Common myeloid progenitor, CD34-positive (primary cell): ENCODE results near the gene PPA1.

Experiments
- CTCF ChIA-PET: fragments of 350-600 bp; sonication (Branson Sonifier 250); formaldehyde crosslinking; loops from one replicate; lab custom pipeline; 2021; ENCODE audit warnings: antibody characterized with exemption; lab: Charles Lee
- POLR2A ChIA-PET: fragments of 350-600 bp; sonication (Branson Sonifier 250); formaldehyde crosslinking; loops from one replicate; lab custom pipeline; 2021; ENCODE audit warnings: antibody characterized with exemption; lab: Charles Lee
- DNase-seq, 3 donors: peaks; one replicate each; pipeline versions ENCODE4 v3.0.0 to v3.0.0-alpha.2; 2013
- H3K27ac ChIP-seq, 2 experiments: 1 replicate in 1 of 2; 2 replicates in 1 of 2; pipeline ENCODE4 v1.7.0; 2013; ENCODE audit warnings: inconsistent platforms in 2 of 2, low read length in 2 of 2, mild to moderate bottlenecking in 2 of 2, low read depth in 1 of 2, moderate library complexity in 1 of 2; ENCODE audit not compliant: severe bottlenecking in 2 of 2, insufficient read depth in 1 of 2, poor library complexity in 1 of 2
- H3K27me3 ChIP-seq, 5 experiments: replicated peaks in 2 of 5; 1 replicate in 3 of 5; 2 replicates in 2 of 5; pipeline versions ENCODE4 v1.6.1 to v1.7.0; 2013; ENCODE audit warnings: low read length in 4 of 5, mild to moderate bottlenecking in 2 of 5, moderate library complexity in 2 of 5, inconsistent platforms in 1 of 5; ENCODE audit not compliant: insufficient read depth in 5 of 5, control insufficient read depth in 4 of 5
- H3K36me3 ChIP-seq, 4 experiments: 1 replicate in 2 of 4; 2 replicates in 2 of 4; pipeline versions ENCODE4 v1.6.1 to v1.7.0; 2013; ENCODE audit warnings: low read length in 3 of 4, control low read depth in 1 of 4, mild to moderate bottlenecking in 1 of 4; ENCODE audit not compliant: control insufficient read depth in 4 of 4, insufficient read depth in 4 of 4
- H3K4me1 ChIP-seq, 4 experiments: 1 replicate in 3 of 4; 2 replicates in 1 of 4; pipeline versions ENCODE4 v1.6.1 to v1.7.1; 2013; ENCODE audit warnings: low read length in 3 of 4, mild to moderate bottlenecking in 3 of 4, control low read depth in 1 of 4, inconsistent platforms in 1 of 4, moderate library complexity in 1 of 4; ENCODE audit not compliant: control insufficient read depth in 4 of 4, insufficient read depth in 4 of 4; ENCODE audit errors: control extremely low read depth in 1 of 4
- H3K4me3 ChIP-seq, 7 experiments: 1 replicate in 4 of 7; 2 replicates in 3 of 7; pipeline versions ENCODE4 v1.5.1 to v1.7.0; 2013; ENCODE audit warnings: mild to moderate bottlenecking in 7 of 7, low read length in 6 of 7, moderate library complexity in 6 of 7, inconsistent platforms in 2 of 7, low read depth in 2 of 7, control low read depth in 1 of 7; ENCODE audit not compliant: insufficient read depth in 4 of 7, control insufficient read depth in 1 of 7; ENCODE audit errors: extremely low read depth in 1 of 7
- H3K9me3 ChIP-seq, 5 experiments: 1 replicate in 4 of 5; 2 replicates in 1 of 5; pipeline versions ENCODE4 v1.6.1 to v1.7.1; 2013; ENCODE audit warnings: low read length in 4 of 5, mild to moderate bottlenecking in 2 of 5, inconsistent platforms in 1 of 5, low read depth in 1 of 5, moderate library complexity in 1 of 5; ENCODE audit not compliant: control insufficient read depth in 4 of 5, insufficient read depth in 2 of 5; ENCODE audit errors: control extremely low read depth in 1 of 5
- WGBS: methylation state at CpG from one replicate; pipeline ENCODE4 v1.1.5; 2013; ENCODE audit not compliant: insufficient coverage; 5-methylcytosine and 5-hydroxymethylcytosine counted together

Gene PPA1

DNA sequence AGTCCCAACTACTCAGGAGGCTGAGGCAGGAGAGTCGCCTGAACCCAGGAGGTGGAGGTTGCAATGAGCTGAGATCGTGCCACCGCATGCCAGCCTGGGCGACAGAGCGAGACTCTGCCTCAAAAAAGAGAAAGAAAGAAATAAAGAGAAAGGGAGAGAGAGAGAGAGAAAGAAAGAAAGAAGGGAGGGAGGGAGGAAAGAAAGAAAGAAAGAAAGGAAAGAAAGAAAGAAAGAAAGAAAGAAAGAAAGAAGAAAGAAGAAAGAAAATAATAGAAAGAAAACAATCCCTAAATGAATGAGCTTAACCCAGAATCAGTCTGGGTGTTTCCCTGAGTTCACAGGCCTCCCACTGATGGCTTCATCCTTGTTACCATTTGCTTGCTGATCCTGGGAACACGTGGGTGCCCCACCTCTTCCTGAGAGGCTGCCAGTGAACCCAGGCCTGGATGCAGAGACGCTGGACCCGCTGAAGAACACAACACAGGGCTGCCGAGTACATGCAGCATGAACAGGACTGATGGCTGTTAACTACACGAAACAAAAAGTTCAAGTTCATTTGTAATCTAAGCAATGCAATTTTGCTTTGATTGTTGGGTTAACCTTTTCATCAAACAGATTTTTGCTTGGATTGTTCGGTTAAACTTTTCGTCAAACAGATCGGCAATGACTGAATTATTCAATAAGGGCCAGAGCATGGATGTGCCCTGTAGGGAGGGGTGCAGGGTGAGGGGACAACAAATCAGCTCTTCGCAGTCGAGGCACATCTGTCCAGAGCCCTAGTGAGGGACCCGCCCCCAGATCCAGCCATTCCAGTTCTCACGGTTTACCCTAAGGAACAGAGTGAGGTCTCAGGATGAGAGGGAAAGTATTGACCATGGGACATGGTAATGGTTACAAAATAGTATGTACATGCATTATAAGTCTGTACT, 39.0 kb upstream of the PPA1 start:
- no peak for DNase-seq
- H3K27me3 ChIP-seq: peaks cover 0 to 18% (median 0%) of the 10 kb centered on the region in 5 experiments
- H3K36me3 ChIP-seq: no peaks in the 10 kb centered on the region
- no peak overlapping the region for H3K4me3 ChIP-seq
- peaks cover 0 to 7% (median 3%) of the 10 kb centered on the region in 5 experiments for H3K9me3 ChIP-seq
- ChIA-PET POLR2A (interaction anchor here (0.6 to 0.7 kb wide), 2 partner anchors 10 to 40 kb away, joined by 3 to 5 read pairs; no protein-coding TSS in a partner anchor), CTCF (interaction anchor here (0.6 to 7.3 kb wide), 21 partner anchors 7 to 115 kb away, joined by 3 to 59 read pairs (median 4); partner anchors contain the start of gene NPFFR1)
- H3K27ac ChIP-seq: no peak overlapping the region
- peaks cover 0 to 2% (median 0%) of the 10 kb centered on the region in 4 experiments for H3K4me1 ChIP-seq
- WGBS: 82% methylated on average over 17 of the region's 17 CpGs

DNA sequence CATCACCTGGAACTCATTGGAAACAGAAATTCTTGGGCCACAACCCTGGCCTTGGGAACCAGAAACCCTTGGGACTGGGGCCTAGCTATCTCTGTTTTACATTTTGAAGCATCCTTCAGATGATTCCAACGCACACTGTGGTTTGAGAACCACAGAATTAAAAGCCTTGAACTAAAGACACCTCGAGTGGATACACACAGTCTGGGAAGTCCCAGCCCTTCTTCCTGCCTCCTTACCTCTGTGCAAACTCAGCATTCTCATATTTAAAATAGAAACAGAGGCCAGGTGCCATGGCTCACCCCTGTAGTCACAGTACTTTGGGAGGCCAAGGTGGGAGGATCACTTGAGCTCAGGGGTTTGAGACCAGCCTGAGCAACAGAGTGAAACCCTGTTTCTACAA, 37.7 kb upstream of the PPA1 start:
- 82% methylated on average over 2 of the region's 2 CpGs for WGBS
- H3K4me1 ChIP-seq: peaks cover 0 to 2% (median 0%) of the 10 kb centered on the region in 4 experiments
- DNase-seq: no peak

DNA sequence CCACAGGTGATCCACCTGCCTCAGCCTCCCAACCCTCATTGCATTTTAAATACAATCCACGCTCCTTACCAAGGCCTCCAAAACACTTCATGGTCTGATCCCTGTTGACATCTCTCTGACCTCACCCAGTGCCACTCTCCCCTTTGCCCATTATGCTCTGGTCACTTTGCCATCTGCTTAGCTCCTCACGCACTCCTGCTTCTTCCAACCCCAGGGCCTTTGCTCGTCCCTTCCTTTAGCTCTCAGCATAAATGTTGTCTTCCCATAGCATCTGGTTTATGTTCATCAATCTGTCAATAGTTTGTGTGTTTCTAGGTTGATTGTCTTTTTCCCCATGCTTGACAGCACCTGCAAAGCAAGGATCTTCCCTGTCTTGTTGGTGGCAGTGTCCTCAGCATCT, 36.5 kb upstream of the PPA1 start:
- no peak for DNase-seq
- H3K27ac ChIP-seq: no peak overlapping the region
- ChIA-PET POLR2A (no interaction called here), CTCF (interaction anchor here (0.8 to 7.3 kb wide), 9 partner anchors 11 to 95 kb away, joined by 3 to 59 read pairs (median 6); no protein-coding TSS in a partner anchor)
- H3K27me3 ChIP-seq: peaks cover 0 to 23% (median 1%) of the 10 kb centered on the region in 5 experiments
- no peak overlapping the region for H3K4me3 ChIP-seq
- H3K36me3 ChIP-seq: no peaks in the 10 kb centered on the region
- 100% methylated on average over 3 of the region's 3 CpGs for WGBS
- peaks cover 0 to 2% (median 0%) of the 10 kb centered on the region in 4 experiments for H3K4me1 ChIP-seq
- H3K9me3 ChIP-seq: no peaks in the 10 kb centered on the region

More for the DNA sequence above, 37.7 kb upstream of the PPA1 start:
- H3K27me3 ChIP-seq: peaks cover 0 to 24% (median 0%) of the 10 kb centered on the region in 5 experiments
- H3K9me3 ChIP-seq: peaks cover 0 to 7% (median 2%) of the 10 kb centered on the region in 5 experiments
- POLR2A ChIA-PET: no interaction called here
- no peaks in the 10 kb centered on the region for H3K36me3 ChIP-seq
- CTCF ChIA-PET: interaction anchor here (0.9 to 7.3 kb wide), 8 partner anchors 9 to 102 kb away, joined by 4 to 59 read pairs (median 8); no protein-coding TSS in a partner anchor
- H3K4me3 ChIP-seq: no peak overlapping the region
- no peak overlapping the region for H3K27ac ChIP-seq

DNA sequence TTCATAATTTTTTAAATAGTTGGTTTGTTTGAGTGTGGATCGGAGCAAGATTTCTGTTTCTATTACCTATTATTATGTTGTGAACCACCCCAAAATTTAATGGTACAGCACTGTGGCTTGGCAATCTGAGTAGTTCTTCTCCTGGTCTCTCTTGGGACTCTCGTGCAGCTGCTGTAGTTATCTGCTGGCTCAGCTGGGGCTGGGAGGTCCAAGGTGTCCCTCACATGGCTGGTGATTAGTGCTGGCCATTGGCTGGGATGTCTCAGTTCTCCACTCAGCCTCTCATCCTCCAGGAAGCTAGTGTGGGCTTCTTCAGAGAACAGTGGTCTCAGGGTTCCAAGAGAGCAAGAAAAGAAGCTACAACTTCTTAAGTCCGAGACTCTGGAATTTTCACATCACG, 35.1 kb upstream of the PPA1 start:
- H3K36me3 ChIP-seq: no peaks in the 10 kb centered on the region
- WGBS: 94% methylated on average over 3 of the region's 4 CpGs
- ChIA-PET POLR2A (no interaction called here), CTCF (interaction anchor here (0.6 to 7.3 kb wide), 5 partner anchors 47 to 176 kb away, joined by 3 to 59 read pairs (median 6); no protein-coding TSS in a partner anchor)
- H3K27ac ChIP-seq: no peak overlapping the region
- no peak for DNase-seq
- peaks cover 0 to 2% (median 0%) of the 10 kb centered on the region in 4 experiments for H3K4me1 ChIP-seq
- H3K9me3 ChIP-seq: no peaks in the 10 kb centered on the region
- no peak overlapping the region for H3K4me3 ChIP-seq
- H3K27me3 ChIP-seq: peaks cover 0 to 19% (median 4%) of the 10 kb centered on the region in 5 experiments

DNA sequence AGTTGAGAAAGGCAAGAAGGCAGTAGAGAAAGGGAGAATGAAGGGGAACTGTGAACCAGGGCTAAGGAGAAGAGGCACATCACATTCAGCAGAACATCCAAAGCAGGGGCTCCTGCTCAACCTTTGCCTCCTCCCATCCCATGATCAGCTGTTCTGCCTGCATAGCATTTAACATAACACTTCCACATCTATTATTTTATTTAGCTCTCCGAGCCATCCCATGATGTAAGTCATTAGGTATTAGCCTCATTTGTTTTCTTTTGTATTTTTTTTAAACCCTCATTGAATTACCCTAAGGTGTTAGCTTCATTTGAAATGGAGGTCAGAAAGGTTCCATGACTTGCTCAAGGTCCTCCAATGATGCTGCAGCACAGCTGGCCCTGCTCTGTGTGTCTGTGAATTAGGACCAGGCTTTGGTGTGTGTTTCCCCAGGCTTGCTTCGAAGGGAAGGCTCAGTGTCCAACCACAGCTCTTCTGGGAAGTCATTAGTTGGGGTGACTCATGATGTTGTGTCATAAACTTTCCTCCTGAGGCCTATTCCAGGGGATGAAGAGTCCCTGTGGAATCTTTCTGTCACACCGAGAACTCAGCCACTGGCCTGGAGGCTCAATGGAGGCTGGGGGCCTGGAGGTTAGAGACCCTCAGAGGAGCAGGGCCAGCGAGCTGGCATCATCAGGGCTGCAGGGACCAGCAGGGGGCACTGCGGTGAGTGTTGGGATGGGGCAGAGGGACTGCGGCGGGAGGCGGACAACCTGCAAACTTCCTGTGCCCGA, 34.1 kb upstream of the PPA1 start:
- no peaks in the 10 kb centered on the region for H3K9me3 ChIP-seq
- H3K4me1 ChIP-seq: no peaks in the 10 kb centered on the region
- 100% methylated on average over 1 of the region's 9 CpGs for WGBS
- CTCF ChIA-PET: interaction anchor here (1.0 to 7.3 kb wide), 11 partner anchors 11 to 107 kb away, joined by 3 to 59 read pairs (median 4); no protein-coding TSS in a partner anchor
- DNase-seq: no peak
- POLR2A ChIA-PET: interaction anchor here (0.7 kb wide), 1 partner anchor 200 kb away, joined by 3 read pairs; no protein-coding TSS in a partner anchor
- H3K36me3 ChIP-seq: no peaks in the 10 kb centered on the region
- peaks cover 0 to 20% (median 4%) of the 10 kb centered on the region in 5 experiments for H3K27me3 ChIP-seq
- H3K4me3 ChIP-seq: no peak overlapping the region
- H3K27ac ChIP-seq: no peak overlapping the region

DNA sequence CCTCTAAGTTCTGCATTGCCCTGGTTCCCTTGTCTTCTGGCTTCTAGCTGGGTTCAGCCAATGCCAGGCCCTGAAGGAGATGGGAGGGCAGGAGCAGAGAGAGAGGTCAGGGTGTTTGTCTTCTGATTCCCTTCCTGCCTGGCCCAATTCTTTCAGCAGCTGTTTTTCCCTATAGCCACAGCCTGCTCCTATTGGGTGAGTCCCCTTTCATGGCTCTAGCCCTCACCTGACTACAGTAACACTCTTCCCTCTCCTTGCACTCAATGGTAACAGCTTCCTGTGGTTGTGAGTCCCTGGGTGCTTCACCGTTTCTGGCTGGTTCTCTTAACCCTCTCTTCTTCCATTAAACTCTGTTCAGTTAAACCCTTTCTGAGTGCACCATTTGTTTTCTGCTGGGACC, 33.5 kb upstream of the PPA1 start:
- POLR2A ChIA-PET: interaction anchor here (0.7 kb wide), 1 partner anchor 201 kb away, joined by 3 read pairs; no protein-coding TSS in a partner anchor

More for the DNA sequence above, 33.5 kb upstream of the PPA1 start:
- H3K9me3 ChIP-seq: no peaks in the 10 kb centered on the region
- no peak overlapping the region for H3K27ac ChIP-seq
- peaks cover 0 to 20% (median 4%) of the 10 kb centered on the region in 5 experiments for H3K27me3 ChIP-seq
- DNase-seq: no peak
- no peaks in the 10 kb centered on the region for H3K4me1 ChIP-seq
- CTCF ChIA-PET: interaction anchor here (0.6 to 7.3 kb wide), 12 partner anchors 12 to 108 kb away, joined by 3 to 59 read pairs (median 4); no protein-coding TSS in a partner anchor
- no peaks in the 10 kb centered on the region for H3K36me3 ChIP-seq
- 43% methylated on average over 1 of the region's 1 CpG for WGBS
- H3K4me3 ChIP-seq: no peak overlapping the region
